Ascending aorta (tissue), 2 donors: ENCODE data around the gene NCF1. TPM values are rescaled to one million over a fixed set of nuclear protein-coding genes. Genes with fewer than 3 reads are reported as not detected.
"Not testable (repeated sequence)": the region's sequence is repeated elsewhere in the genome, so short reads cannot be mapped to it uniquely, and the experiment has no call there.

Experiments used
- DNase-seq, 2 donors: peaks; one replicate each; pipeline ENCODE4 v3.0.0-alpha.2; 2019; ENCODE audit warnings: low spot score in 2 of 2
- H3K27ac ChIP-seq, 2 donors: fragments of 200-600 bp; sonication (generic); one replicate each; pipeline ENCODE4 v1.5.1; 2016 to 2017; ENCODE audit warnings: mild to moderate bottlenecking in 1 of 2
- H3K27me3 ChIP-seq: fragments of 200-600 bp; sonication (generic); one replicate; pipeline ENCODE4 v1.5.1; 2017
- H3K36me3 ChIP-seq, 2 donors: fragments of 200-600 bp; sonication (generic); one replicate each; pipeline ENCODE4 v1.5.1; 2016
- H3K4me1 ChIP-seq, 2 donors: fragments of 200-600 bp; sonication (generic); one replicate each; pipeline ENCODE4 v1.5.1; 2016 to 2017; ENCODE audit warnings: mild to moderate bottlenecking in 1 of 2
- H3K4me3 ChIP-seq, 2 donors: fragments of 200-600 bp; sonication (generic); one replicate each; pipeline ENCODE4 v1.5.1; 2016 to 2017; ENCODE audit warnings: mild to moderate bottlenecking in 1 of 2
- H3K9me3 ChIP-seq, 2 donors: fragments of 200-600 bp; sonication (generic); one replicate each; pipeline ENCODE4 v1.5.1; 2016
- CTCF ChIP-seq, 3 experiments: fragments of 200-600 bp in 2 of 3; fragments of 450-650 bp in 1 of 3; sonication (generic) in 2 of 3; IDR thresholded peaks; one replicate each; pipeline ENCODE4 v1.5.1; 2016 to 2019; ENCODE audit warnings: antibody characterized with exemption in 3 of 3, mild to moderate bottlenecking in 1 of 3, moderate library complexity in 1 of 3
- intact Hi-C: fragments of 100-400 bp; cut with DNase I; formaldehyde crosslinking; loops from one replicate; pipeline ENCODE4 v1.15.1; 2023
- total RNA-seq: library from RNA; depleted of rRNA; stranded (reverse); fragments of >200 nt; gene quantifications from one replicate; pipeline ENCODE4 v1.1.0, GENCODE V29; 2016

NCF1 gene
- 4.0 TPM for total RNA-seq

- H3K27ac ChIP-seq, H3K27me3 ChIP-seq, H3K9me3 ChIP-seq, H3K4me3 ChIP-seq, H3K36me3 ChIP-seq, DNase-seq, H3K4me1 ChIP-seq, intact Hi-C loops: not testable (repeated sequence)
Observed at GRCh38 chr7:74773760-74774750, at the start of gene NCF1. Gene NCF1, plus strand, starts transcription at chr7:74774011. Its CDS starts 21 bp downstream, at chr7:74774032.

- TF ChIP-seq CTCF (IDR thresholded peaks at IDR 0.05) = no peak
Observed at GRCh38 chr7:74725840-74726239, 48.0 kb upstream of the NCF1 start.

GRCh38 chr7:74726309-74727101 lies 47.3 kb upstream of the NCF1 start:
- intact Hi-C loops = no loop called here
- Histone ChIP-seq H3K27ac (no peak overlapping the region), H3K4me1 (no peaks in the 10 kb centered on the region), H3K4me3 (no peak overlapping the region), H3K27me3 (no peaks in the 10 kb centered on the region), H3K36me3 (peaks cover 8% of the 10 kb centered on the region in 2 donors), H3K9me3 (no peaks in the 10 kb centered on the region)
- TF ChIP-seq CTCF (IDR thresholded peaks at IDR 0.05) = no peak
- DNase-seq = no peak

More at GRCh38 chr7:74725840-74726239, 48.0 kb upstream of the NCF1 start:
- peaks cover 8 to 12% of the 10 kb centered on the region in 2 donors for H3K36me3 ChIP-seq
- no peaks in the 10 kb centered on the region for H3K9me3 ChIP-seq
- no peak for DNase-seq
- H3K4me1 ChIP-seq = no peaks in the 10 kb centered on the region
- no peak overlapping the region for H3K4me3 ChIP-seq
- H3K27ac ChIP-seq = no peak overlapping the region
- H3K27me3 ChIP-seq = no peaks in the 10 kb centered on the region
- intact Hi-C loops = no loop called here

GRCh38 chr7:74728686-74729085 lies 45.1 kb upstream of the NCF1 start:
- H3K9me3 ChIP-seq, intact Hi-C loops, H3K4me1 ChIP-seq, DNase-seq, H3K4me3 ChIP-seq, H3K27ac ChIP-seq, H3K27me3 ChIP-seq, H3K36me3 ChIP-seq: not testable (repeated sequence)

- intact Hi-C loops, H3K27me3 ChIP-seq, H3K27ac ChIP-seq, H3K4me3 ChIP-seq, DNase-seq, H3K4me1 ChIP-seq, H3K9me3 ChIP-seq, H3K36me3 ChIP-seq: not testable (repeated sequence)
Observed at GRCh38 chr7:74730186-74730585, 43.6 kb upstream of the NCF1 start.

GRCh38 chr7:74739974-74740703 lies 33.7 kb upstream of the NCF1 start:
- H3K36me3 ChIP-seq, intact Hi-C loops, H3K27ac ChIP-seq, H3K4me1 ChIP-seq, H3K4me3 ChIP-seq, H3K27me3 ChIP-seq, H3K9me3 ChIP-seq, DNase-seq: not testable (repeated sequence)

GRCh38 chr7:74743936-74744557 lies 29.8 kb upstream of the NCF1 start:
- H3K4me1 ChIP-seq, H3K27ac ChIP-seq, DNase-seq, H3K9me3 ChIP-seq, H3K36me3 ChIP-seq, H3K27me3 ChIP-seq, H3K4me3 ChIP-seq, intact Hi-C loops: not testable (repeated sequence)

GRCh38 chr7:74753921-74754482 lies 19.8 kb upstream of the NCF1 start:
- H3K27ac ChIP-seq, H3K9me3 ChIP-seq, H3K4me1 ChIP-seq, H3K27me3 ChIP-seq, DNase-seq, H3K4me3 ChIP-seq, H3K36me3 ChIP-seq, intact Hi-C loops: not testable (repeated sequence)

- H3K27ac ChIP-seq, H3K9me3 ChIP-seq, H3K4me3 ChIP-seq, H3K4me1 ChIP-seq, H3K27me3 ChIP-seq, intact Hi-C loops, H3K36me3 ChIP-seq, DNase-seq: not testable (repeated sequence)
Observed at GRCh38 chr7:74756673-74757072, 17.1 kb upstream of the NCF1 start.

- H3K27me3 ChIP-seq, DNase-seq, H3K4me1 ChIP-seq, H3K36me3 ChIP-seq, H3K4me3 ChIP-seq, intact Hi-C loops, H3K27ac ChIP-seq, H3K9me3 ChIP-seq: not testable (repeated sequence)
Observed at GRCh38 chr7:74758268-74758667, 15.5 kb upstream of the NCF1 start.

GRCh38 chr7:74758982-74759381 lies 14.8 kb upstream of the NCF1 start:
- H3K27ac ChIP-seq, H3K36me3 ChIP-seq, H3K9me3 ChIP-seq, H3K4me1 ChIP-seq, DNase-seq, intact Hi-C loops, H3K27me3 ChIP-seq, H3K4me3 ChIP-seq: not testable (repeated sequence)
